HG03139 (cell line): ENCODE results near the gene FCHSD1.
"Not testable (repeated sequence)": the region's sequence is repeated elsewhere in the genome, so short reads cannot be mapped to it uniquely, and the experiment has no call there.

ENCODE experiments used
- ATAC-seq: cut with Tn5 transposase; IDR thresholded peaks from one replicate; pipeline ENCODE4 v1.9.1; 2021; ENCODE audit not compliant: unreplicated experiment

Gene FCHSD1

GRCh38 chr5:141618030-141618803 is 33.0 kb downstream of the FCHSD1 start:
- peak; percentile 22 for ATAC-seq

DNA sequence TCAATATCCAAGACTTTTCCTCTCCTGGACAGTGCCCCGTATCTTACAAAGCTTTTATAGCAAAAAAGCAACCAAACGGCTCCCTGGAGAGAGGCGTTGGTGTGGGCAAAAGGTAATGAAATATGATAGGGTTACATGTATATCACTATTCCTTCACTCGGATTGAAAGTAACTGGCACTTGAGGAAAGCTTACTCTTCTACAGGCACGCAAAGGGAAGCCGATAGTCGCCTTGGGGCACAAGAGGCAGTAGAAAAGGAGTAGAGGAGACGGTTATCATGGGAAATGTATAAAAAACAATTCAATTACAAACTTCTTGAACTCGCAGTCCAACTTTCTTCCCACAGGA is 33.6 kb downstream of the FCHSD1 start:
- ATAC-seq = no peak

GRCh38 chr5:141617128-141617527 is 34.1 kb downstream of the FCHSD1 start:
- no peak for ATAC-seq

- no peak for ATAC-seq
Measured at GRCh38 chr5:141615991-141616720, 35.1 kb downstream of the FCHSD1 start.

DNA sequence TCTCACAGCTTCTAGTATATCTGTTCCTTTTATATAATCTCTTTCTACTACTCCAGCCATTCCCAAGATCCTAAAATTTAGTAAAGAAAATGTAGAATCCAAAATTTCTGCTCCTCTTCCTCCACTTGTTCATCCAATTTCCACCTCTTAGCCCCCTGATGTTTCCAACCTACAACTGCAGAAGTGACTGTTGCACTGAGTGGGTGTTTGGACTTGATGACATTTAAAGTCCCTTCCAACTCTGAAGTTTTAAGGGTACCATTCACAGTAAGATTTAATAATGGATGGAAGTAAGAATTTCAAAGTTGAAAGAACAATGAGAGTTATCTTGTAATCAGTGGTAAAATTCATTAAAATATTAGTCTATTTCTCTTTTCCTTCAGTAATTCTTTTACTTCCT is 37.9 kb downstream of the FCHSD1 start:
- no peak for ATAC-seq

GRCh38 chr5:141611289-141611688 is 39.9 kb downstream of the FCHSD1 start:
- ATAC-seq = no peak

GRCh38 chr5:141609921-141610320 is 41.3 kb downstream of the FCHSD1 start:
- ATAC-seq = not testable (repeated sequence)

DNA sequence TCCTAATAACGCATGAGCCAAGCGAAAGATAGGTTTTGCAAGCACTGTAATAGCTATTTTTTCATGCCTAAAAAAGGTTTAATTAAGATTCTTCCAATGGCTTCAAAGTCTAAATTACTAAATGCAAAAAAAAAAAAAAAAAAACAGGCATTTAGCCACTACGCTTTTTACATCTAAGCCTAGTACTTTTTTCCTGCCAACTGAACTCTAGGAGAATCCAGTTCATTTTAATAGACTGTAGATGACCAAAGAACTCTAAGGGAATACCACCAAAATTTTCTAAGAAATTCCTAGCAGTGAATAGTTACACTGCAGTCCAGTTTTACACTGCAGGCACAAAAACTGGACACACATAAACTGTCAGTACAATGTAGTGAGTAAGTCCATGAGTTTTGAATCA is 42.2 kb downstream of the FCHSD1 start:
- no peak for ATAC-seq

- no peak for ATAC-seq
Measured at GRCh38 chr5:141608557-141608956, 42.7 kb downstream of the FCHSD1 start.

DNA sequence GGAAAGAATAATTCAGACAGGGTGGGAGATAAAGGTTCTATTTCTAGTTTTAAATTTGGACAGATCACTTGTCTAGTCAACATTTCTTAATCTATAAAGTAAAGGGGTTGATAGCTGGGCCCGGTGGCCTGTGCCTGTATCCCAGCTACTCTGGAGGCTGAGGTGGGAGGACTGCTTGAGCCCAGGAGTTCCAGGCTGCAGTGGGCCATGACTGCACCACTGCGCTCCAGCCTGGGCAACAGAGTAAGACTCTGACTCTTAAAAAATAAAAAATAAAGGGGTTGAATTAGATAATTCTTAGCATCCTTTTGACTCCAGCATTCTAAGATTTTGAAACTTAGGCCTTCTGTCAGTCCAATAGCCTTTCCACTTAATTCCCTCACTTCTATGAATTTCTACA is 43.2 kb downstream of the FCHSD1 start:
- ATAC-seq = no peak

- peak; percentile 95 for ATAC-seq
Measured at GRCh38 chr5:141605523-141606277, 45.5 kb downstream of the FCHSD1 start.

DNA sequence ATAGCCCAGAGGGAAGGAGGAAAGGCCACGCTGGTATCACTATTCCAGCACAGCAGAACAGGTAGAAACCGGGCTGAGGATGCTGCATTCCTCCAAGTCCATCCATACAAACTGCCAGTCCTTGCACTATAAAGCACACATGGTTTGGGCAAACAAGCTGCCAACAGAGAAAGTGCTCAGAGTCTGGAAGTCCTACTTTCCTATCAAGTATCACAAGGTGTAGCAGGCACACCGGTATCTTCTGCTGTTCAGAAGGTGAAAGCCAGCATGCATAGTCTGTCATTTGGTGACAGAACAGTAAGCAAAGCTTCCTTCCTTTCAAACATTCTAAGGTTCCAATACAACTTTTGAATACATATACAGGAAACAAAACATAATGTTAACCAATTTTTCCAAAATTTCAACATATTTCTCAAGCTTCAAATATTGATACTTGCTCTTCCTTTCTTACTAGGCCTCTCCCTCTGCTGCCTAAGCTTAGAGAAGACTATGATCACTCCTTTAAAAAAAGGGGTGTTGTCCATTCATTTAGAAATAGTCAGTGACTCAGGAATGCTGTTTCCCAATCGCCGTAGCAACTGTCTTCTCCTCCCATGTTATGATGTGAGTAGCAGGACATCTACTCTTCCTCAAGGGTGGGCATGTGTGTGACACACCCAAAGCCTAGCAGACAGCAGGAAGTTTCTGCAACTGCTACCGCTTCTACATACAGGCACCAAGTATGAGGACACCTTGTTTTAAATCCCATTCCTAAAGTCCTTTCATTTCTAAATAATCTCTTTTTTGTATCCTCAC is 47.1 kb downstream of the FCHSD1 start:
- ATAC-seq = no peak

DNA sequence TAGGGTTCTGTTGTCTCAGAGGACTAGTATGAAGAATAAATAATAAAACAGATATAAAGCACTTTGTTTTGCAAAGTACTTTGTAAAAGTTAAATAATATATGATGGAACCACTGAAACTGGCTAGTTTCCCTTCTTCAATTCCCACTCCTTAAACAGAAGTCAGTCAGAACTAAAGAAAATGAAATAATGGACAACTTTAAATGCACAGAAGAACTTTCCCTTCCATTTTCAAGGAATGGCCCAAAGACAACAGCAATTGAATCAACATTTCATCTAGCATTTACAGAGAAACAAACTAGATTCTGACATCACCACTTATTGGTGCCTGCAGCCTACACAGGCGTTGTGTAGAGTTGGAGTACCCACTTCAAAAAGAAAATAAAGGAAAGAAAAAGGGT is 48.6 kb downstream of the FCHSD1 start:
- ATAC-seq = no peak

- peak; percentile 43 for ATAC-seq
Measured at GRCh38 chr5:141598391-141599345, 52.5 kb downstream of the FCHSD1 start.

DNA sequence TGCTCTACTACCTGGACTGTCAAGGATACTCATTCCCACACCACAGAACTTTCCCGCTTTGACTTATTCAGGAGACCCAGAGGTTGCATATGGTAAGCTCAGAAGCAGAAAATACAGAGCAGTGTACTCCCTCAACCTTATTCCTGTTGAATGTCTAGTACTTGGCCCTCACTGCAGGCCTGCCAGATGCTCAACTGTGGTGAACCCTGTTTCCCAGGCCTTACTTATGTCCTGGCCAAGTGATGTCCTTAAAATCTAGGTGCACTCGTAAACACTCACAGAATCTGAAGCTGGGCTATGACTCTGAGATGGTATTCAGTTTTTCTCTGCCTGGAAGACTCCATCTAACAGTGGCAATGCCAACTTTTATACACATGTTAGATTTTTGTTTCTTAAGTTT is 53.4 kb downstream of the FCHSD1 start:
- no peak for ATAC-seq

GRCh38 chr5:141597394-141597793 is 53.8 kb downstream of the FCHSD1 start:
- ATAC-seq = no peak

- no peak for ATAC-seq
Measured at GRCh38 chr5:141596867-141597266, 54.4 kb downstream of the FCHSD1 start.

GRCh38 chr5:141590127-141590526 is 61.1 kb downstream of the FCHSD1 start:
- ATAC-seq = no peak
